Stimulated activated CD8-positive, alpha-beta memory T cell treated with anti-CD3 and anti-CD28 coated beads, Interleukin-4, amount 100 ng/mL, for 24 hours (primary cell): ENCODE measurements around the gene ZSCAN5B.
A peak's percentile ranks its signal among the peaks of the same experiment; 100 is the strongest.

ENCODE experiments used
- DNase-seq: peaks from one replicate; pipeline ENCODE4 v3.0.0-alpha.2; 2020; ENCODE audit warnings: low read depth

Gene ZSCAN5B

GRCh38 chr19:56144831-56145230 lies 52.8 kb downstream of the ZSCAN5B start:
- DNase-seq = no peak

GRCh38 chr19:56144376-56144775 lies 53.2 kb downstream of the ZSCAN5B start:
- no peak for DNase-seq

GRCh38 chr19:56142897-56143434 lies 54.6 kb downstream of the ZSCAN5B start:
- no peak for DNase-seq

- DNase-seq = no peak
These were observed 55.3 kb downstream of the ZSCAN5B start for GRCh38 chr19:56142087-56142787.

- DNase-seq = no peak
These were observed 56.1 kb downstream of the ZSCAN5B start for GRCh38 chr19:56141417-56141993.

GRCh38 chr19:56140583-56141416 lies 56.8 kb downstream of the ZSCAN5B start, which contains the start of gene ZNF444:
Gene ZNF444, plus strand, starts transcription at chr19:56141287. Its CDS starts 5,625 bp downstream, at chr19:56146912.
- peak; percentile 98 for DNase-seq

- DNase-seq = no peak
These were observed 57.6 kb downstream of the ZSCAN5B start for GRCh38 chr19:56139847-56140582.
